GM19043 (cell line): ENCODE measurements around the gene CNTNAP5.

ENCODE experiments used
- ATAC-seq: cut with Tn5 transposase; IDR thresholded peaks from one replicate; pipeline ENCODE4 v1.9.1; 2021; ENCODE audit warnings: low read depth; ENCODE audit not compliant: unreplicated experiment

CNTNAP5 gene

DNA sequence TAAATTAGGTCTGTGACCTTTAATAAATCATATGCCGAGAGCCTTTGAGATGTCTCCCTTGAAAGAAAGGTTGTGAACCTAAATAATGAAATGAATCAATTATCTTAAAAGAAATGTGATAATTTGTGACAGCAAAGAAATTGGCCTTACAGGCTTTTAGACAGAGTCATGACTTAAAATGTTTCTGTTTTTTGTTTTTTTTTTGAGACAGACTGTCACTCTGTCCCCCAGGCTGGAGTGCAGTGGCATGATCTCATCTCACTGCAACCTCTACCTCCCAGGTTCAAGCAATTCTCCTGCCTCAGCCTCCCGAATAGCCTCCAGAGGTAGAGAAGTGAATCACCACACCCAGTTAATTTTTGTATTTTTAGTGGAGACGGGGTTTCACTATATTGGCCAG, 898.0 kb downstream of the CNTNAP5 start:
- ATAC-seq: no peak

DNA sequence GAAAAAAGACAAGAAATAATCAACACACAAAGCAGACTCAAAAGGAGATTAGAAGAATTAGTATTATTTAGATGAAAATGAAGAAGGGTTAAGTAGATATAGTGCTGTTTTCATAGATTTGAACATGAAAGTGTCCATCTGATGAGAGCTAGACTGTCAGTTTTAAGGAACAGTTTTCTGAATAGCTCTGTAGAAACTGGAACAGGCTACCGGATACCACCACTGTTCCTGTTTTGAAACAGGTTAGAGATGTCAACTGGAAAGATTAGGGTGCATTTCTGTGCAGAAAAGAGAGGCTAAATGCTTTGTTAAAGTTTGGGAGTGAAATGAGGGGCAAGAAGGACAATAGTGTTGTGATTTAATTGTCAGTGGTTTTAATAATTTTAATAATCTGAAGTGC, 908.8 kb downstream of the CNTNAP5 start:
- no peak for ATAC-seq

DNA sequence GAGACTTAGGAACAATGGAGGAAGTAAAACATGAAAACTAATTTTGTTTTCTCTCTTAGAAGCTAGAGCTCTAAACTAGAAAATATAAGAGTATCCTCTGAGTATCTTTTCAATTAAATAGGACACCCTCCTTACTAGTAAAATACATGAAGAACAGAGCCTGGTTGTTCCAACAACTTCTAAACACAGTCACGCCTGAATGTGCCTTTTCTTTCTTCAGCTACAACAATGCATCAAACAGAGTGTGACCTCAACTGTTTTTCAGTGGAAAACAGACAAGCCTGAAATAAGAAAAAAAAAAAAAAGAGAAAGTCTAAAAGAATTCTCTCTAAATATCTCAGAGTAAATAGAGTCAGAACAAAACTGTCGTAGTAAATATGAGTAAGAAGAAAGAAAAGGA, 928.8 kb downstream of the CNTNAP5 start:
- ATAC-seq: no peak

DNA sequence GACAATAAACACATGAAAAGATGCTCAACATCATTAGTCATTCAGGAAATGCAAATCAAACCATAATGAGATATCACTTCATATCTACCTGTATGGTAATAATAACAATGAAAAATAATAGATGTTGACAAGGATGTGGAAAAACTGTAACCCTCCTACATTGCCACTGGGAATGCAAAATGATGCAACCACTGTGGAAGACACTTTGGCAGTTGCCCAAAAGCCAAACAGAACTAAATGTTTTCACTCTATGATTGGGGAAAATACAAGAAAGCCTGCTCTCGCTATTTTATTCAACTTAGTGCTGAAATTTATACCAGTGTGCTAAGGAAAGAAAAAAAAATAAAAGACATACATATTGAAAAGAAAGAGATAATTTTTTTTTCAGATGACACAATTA, 934.5 kb downstream of the CNTNAP5 start:
- ATAC-seq: no peak

DNA sequence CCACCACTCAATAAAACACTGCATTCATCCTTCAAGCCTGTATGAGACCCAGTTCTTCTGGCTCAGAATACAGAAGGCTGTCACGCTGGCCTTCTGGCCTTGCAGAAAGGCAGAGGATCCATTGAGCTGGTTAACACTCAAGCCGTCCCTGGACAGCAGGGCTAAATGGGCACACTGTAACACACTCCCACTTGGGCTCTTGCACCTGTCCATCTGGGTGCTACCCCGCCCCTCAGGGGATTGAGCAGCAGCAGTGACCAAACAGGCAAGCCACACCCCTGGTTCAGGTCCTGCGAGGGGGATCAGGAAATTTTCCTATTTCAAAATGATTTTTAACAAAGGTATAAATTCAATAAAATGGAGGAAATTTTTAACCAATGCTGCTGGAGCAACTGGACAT, 936.0 kb downstream of the CNTNAP5 start:
- no peak for ATAC-seq
